Activated CD4-positive, CD25-positive, alpha-beta regulatory T cell treated with anti-CD3 and anti-CD28 coated beads, Interleukin-2, amount 50 U/mL, for 72 hours (primary cell): ENCODE results near the gene LCE1E.

ENCODE experiments used
- DNase-seq: peaks from one replicate; pipeline ENCODE4 v3.0.0; 2021

The LCE1E gene

GRCh38 chr1:152783095-152783494 lies 3.0 kb upstream of the LCE1E start:
- DNase-seq = no peak

DNA sequence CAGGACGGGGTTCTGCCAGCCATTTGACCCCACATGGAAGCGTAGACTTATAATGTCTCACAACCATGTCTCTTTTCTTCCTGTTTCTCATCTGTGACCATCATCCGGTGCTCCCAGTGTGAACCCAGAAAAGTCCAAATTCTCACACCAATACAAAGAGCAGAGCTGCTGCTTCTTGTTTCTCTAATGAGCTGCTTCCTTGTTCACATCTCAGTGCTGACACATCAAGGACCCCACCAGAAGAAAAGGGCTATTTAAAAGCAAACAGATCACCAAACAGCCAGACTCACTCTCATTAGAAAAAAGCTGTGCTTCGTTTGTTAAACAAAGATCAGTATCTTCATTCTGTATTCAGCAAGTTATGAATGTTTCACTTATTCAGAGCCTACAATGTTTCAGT lies 9.6 kb downstream of the LCE1E start:
- no peak for DNase-seq

GRCh38 chr1:152796421-152796820 lies 10.4 kb downstream of the LCE1E start, which contains the start of gene LCE1D:
Gene LCE1D (plus strand): TSS chr1:152796721. CDS start chr1:152797795, 1,074 bp downstream.
- no peak for DNase-seq

- DNase-seq = no peak
Measured at GRCh38 chr1:152801333-152801732, 15.3 kb downstream of the LCE1E start.

- no peak for DNase-seq
Measured at GRCh38 chr1:152806576-152806975, 20.5 kb downstream of the LCE1E start, which contains the start of gene LCE1C. Gene LCE1C (minus strand): TSS chr1:152806651. CDS start chr1:152805478, 1,173 bp downstream.

DNA sequence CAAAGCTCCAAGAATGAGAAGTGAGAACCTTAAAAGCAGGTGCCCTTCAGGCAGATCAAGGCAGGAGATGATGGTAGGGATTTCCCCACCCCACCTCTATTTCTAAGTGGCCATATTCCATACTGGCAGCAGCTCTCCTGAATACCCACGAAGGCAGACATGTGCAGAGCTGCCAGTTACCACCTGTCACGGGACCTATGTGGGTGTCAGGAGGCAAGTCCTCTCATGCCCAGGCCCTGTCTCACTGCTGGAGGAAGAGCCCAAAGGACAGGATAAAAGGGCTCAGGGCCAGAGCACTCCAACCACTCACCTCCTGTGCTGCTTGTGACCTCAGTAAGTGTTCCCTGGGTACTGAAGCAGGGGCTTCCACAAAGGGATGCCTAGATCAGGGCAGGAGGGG lies 25.0 kb downstream of the LCE1E start:
- no peak for DNase-seq

DNA sequence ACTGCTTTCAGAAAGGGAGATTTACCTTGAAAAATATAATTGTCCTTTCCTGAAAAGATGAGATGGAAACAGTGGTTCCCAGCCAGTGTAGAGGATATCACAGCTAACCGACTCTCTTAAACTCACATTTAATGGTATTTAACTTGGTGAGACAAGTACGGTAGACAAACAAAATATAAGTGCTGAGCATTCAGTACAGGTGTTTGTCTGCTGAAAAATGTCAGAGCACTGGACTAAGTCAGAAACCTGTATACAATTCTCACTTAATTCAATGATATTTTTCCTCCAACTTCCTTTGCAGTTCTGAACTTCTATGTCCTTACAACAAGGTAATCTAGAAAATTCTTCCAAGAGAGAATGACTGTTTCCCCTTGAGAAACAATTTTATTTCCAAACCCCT lies 25.6 kb downstream of the LCE1E start, which contains the start of gene LCE1B:
Gene LCE1B (plus strand): TSS at position 301 of the 400 bp plus-strand sequence. CDS start 476 bp downstream, outside the sequence.
- DNase-seq = no peak

- no peak for DNase-seq
Measured at GRCh38 chr1:152817309-152817708, 31.3 kb downstream of the LCE1E start.

DNA sequence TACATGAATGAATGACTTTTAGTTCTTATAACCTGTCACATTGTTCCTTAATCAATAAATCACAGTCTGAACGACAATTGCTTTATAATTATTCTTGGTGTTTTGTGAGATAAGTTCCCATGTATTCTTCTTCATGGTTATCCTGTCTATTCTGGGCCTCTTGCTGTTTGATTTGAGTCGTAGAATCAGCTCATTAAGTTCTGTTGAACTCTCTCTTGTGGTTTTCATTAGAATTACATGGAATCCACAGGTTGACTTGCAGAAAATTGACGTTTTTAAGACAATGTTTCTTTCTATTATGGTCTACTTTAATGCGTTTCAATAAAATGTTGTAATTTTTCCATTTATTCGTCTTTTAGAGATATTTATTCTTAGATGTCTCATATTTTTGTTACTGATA lies 37.2 kb downstream of the LCE1E start:
- no peak for DNase-seq

DNA sequence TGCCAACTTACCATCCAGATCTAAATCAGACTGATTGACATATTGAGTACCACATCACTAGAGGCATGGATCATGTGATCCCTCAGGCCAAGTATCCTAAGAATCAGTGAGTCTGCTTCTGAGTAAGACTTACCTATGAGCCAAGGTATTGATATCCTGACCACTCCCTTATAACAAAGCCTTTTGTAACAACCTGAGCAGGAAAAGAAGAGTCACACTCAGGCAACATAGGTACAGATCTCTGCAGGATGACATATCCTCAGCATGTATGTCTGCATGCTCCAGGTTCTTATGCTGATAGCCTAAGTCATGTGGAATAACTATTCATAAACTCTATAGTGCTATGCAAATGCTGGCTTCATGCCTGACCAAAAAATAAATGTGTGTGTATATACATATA lies 38.9 kb downstream of the LCE1E start:
- no peak for DNase-seq

DNA sequence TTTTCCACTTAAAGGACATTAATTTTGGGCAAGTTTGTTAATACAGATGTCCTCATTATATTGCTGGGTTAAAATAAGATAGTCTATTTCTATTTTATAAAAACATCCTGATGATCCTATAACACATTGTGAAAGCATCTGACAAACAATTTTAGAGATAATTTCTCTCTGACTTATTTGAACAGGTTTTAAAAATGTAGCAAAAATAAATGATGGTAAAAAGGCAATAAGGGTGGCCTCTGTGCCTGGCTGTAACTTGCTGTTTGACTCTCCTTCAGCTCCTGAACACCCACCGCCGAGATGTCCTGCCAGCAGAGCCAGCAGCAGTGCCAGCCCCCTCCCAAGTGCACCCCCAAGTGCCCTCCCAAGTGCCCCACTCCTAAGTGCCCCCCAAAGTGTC lies 41.1 kb downstream of the LCE1E start, which contains the start of gene LCE1A:
Gene LCE1A (plus strand): TSS at position 301 of the 400 bp plus-strand sequence. CDS start 0 bp downstream, at position 301.
- no peak for DNase-seq

DNA sequence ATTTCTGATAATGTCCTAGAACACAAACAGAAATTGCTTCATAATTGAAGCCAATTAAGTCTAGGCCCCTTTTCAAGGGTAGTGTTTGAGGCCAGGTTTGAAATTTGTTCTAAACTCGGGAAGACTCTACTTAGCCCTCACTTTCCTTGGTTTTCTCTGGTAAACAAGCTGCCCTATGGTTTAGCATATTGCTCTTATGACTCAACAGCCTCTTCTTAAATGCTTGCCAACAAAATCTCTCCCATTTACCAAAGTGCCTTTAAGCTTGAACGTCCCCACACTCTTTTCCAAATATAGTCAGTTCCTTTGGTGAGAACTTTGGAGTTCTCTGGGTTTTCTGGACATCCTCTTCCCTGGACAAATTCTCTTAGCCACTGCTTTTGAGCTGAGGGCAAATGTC lies 50.8 kb downstream of the LCE1E start:
- DNase-seq = no peak
